Measurements from ENCODE around the gene ZAP70.

DNA sequence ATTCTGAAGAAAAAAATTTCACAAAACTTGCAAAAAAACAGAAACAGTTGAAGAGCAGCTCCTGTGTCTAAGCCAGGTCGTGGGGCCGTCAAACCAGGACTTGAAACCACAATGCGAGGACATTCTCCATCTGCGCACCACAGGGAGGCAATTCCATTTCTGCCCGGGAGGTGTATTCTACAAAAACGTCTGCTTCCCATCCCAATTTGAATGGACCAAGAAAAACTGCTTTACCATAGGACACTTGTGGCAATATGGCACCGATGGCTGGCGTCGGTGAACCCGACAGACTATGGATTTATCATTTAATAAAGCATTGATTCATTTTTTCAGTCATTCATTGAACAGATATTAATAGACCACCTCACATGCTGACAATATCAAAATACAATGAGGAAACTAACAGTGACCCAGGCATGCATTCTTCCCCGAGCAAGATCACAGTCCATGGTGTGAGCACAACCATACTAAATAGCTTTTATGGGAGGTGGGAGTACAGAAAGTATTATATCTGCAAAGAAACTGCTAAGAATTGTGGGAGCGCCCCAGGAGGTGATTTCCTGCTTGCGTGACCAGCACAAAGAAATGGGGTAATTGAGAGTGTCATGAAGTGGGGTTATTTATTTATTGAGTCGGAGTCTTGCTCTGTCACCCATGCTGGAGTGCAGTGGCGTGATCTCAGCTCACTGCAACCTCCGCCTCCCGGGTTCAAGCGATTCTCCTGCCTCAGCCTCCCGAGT, 10.5 kb upstream of the ZAP70 start:
- TF ChIP-seq, protein P1, sequence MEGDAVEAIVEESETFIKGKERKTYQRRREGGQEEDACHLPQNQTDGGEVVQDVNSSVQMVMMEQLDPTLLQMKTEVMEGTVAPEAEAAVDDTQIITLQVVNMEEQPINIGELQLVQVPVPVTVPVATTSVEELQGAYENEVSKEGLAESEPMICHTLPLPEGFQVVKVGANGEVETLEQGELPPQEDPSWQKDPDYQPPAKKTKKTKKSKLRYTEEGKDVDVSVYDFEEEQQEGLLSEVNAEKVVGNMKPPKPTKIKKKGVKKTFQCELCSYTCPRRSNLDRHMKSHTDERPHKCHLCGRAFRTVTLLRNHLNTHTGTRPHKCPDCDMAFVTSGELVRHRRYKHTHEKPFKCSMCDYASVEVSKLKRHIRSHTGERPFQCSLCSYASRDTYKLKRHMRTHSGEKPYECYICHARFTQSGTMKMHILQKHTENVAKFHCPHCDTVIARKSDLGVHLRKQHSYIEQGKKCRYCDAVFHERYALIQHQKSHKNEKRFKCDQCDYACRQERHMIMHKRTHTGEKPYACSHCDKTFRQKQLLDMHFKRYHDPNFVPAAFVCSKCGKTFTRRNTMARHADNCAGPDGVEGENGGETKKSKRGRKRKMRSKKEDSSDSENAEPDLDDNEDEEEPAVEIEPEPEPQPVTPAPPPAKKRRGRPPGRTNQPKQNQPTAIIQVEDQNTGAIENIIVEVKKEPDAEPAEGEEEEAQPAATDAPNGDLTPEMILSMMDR (IDR thresholded peaks at IDR 0.05) = no peak
- TF ChIP-seq RAD21 (conservative IDR thresholded peaks at IDR 0.05 in 1 of 2, IDR thresholded peaks at IDR 0.05 in 1 of 2) (no peak), POLR2A (IDR thresholded peaks at IDR 0.05; ENCODE audit: low read length) (no peak), BHLHE40 (IDR thresholded peaks at IDR 0.05; ENCODE audit: low read depth, low read length) (no peak), JUNB (IDR thresholded peaks at IDR 0.05) (no peak), RCOR1 (IDR thresholded peaks at IDR 0.05; ENCODE audit: low read depth, low read length) (no peak), HMGXB4 (CRISPR knock-in tag; IDR thresholded peaks at IDR 0.05; ENCODE audit: borderline replicate concordance) (no peak), HDAC2 (IDR thresholded peaks at IDR 0.05) (no peak), MYC (IDR thresholded peaks at IDR 0.05; ENCODE audit: borderline replicate concordance, low read length) (no peak), MAZ (IDR thresholded peaks at IDR 0.05; ENCODE audit: borderline replicate concordance, low read depth, low read length) (no peak), SMC3 (IDR thresholded peaks at IDR 0.05) (no peak), CEBPB (IDR thresholded peaks at IDR 0.05) (no peak), SREBF2 (IDR thresholded peaks at IDR 0.05) (no peak)
- TF ChIP-seq, protein P2, sequence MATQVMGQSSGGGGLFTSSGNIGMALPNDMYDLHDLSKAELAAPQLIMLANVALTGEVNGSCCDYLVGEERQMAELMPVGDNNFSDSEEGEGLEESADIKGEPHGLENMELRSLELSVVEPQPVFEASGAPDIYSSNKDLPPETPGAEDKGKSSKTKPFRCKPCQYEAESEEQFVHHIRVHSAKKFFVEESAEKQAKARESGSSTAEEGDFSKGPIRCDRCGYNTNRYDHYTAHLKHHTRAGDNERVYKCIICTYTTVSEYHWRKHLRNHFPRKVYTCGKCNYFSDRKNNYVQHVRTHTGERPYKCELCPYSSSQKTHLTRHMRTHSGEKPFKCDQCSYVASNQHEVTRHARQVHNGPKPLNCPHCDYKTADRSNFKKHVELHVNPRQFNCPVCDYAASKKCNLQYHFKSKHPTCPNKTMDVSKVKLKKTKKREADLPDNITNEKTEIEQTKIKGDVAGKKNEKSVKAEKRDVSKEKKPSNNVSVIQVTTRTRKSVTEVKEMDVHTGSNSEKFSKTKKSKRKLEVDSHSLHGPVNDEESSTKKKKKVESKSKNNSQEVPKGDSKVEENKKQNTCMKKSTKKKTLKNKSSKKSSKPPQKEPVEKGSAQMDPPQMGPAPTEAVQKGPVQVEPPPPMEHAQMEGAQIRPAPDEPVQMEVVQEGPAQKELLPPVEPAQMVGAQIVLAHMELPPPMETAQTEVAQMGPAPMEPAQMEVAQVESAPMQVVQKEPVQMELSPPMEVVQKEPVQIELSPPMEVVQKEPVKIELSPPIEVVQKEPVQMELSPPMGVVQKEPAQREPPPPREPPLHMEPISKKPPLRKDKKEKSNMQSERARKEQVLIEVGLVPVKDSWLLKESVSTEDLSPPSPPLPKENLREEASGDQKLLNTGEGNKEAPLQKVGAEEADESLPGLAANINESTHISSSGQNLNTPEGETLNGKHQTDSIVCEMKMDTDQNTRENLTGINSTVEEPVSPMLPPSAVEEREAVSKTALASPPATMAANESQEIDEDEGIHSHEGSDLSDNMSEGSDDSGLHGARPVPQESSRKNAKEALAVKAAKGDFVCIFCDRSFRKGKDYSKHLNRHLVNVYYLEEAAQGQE (IDR thresholded peaks at IDR 0.05) = no peak

Measured in A549 (cell line).